ENCODE data around the gene ECI2.
"Not testable (repeated sequence)": the region's sequence is repeated elsewhere in the genome, so short reads cannot be mapped to it uniquely, and the experiment has no call there.

ECI2 gene

GRCh38 chr6:4113649-4114048, 21.7 kb downstream of the ECI2 start:
- no peaks in the 10 kb centered on the region for H3K9me3 ChIP-seq (ENCODE audit: control insufficient read depth, low read length)
- peaks cover 6% of the 10 kb centered on the region for H3K36me3 ChIP-seq (ENCODE audit: control insufficient read depth, insufficient read depth, low read length)
- no peak overlapping the region for H3K4me3 ChIP-seq (ENCODE audit: low read length)
- no peak overlapping the region for H3K9ac ChIP-seq (ENCODE audit: low read length)
- peaks cover 12% of the 10 kb centered on the region for H3K4me1 ChIP-seq (ENCODE audit: control insufficient read depth, insufficient read depth, low read length)
- no peaks in the 10 kb centered on the region for H3K27me3 ChIP-seq (ENCODE audit: control insufficient read depth, insufficient read depth, low read length)

DNA sequence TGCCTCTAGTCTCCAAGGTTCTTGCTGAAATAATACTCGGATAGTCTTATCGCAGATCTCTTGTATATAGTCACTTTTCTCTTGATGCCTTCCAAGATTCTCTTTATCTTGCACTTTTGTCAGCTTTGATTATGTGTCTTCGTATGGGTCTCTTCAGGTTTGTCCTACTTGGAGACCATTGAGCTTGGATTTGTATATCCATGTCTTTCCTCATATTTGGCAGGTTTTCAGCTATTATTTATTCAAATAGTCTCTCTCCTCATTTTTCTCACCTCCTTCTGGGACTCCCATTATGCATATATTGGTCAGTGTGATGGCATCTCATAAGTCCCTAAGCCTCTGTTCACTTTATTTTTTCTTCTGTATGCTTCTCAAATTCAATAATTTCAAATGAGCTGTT, 23.0 kb downstream of the ECI2 start:
- no peak overlapping the region for H3K4me3 ChIP-seq (ENCODE audit: low read length)
- H3K36me3 ChIP-seq (ENCODE audit: control insufficient read depth, insufficient read depth, low read length): no peaks in the 10 kb centered on the region
- no peaks in the 10 kb centered on the region for H3K27me3 ChIP-seq (ENCODE audit: control insufficient read depth, insufficient read depth, low read length)
- H3K9me3 ChIP-seq (ENCODE audit: control insufficient read depth, low read length): no peaks in the 10 kb centered on the region
- peaks cover 12% of the 10 kb centered on the region for H3K4me1 ChIP-seq (ENCODE audit: control insufficient read depth, insufficient read depth, low read length)
- H3K9ac ChIP-seq (ENCODE audit: low read length): no peak overlapping the region

- not testable (repeated sequence) for H3K27me3 ChIP-seq (ENCODE audit: control insufficient read depth, insufficient read depth, low read length); H3K9ac ChIP-seq (ENCODE audit: low read length); H3K4me3 ChIP-seq (ENCODE audit: low read length); H3K36me3 ChIP-seq (ENCODE audit: control insufficient read depth, insufficient read depth, low read length); H3K9me3 ChIP-seq (ENCODE audit: control insufficient read depth, low read length)
- H3K4me1 ChIP-seq (ENCODE audit: control insufficient read depth, insufficient read depth, low read length): peaks cover 12% of the 10 kb centered on the region
These were observed 26.0 kb downstream of the ECI2 start for GRCh38 chr6:4109363-4109815.

GRCh38 chr6:4108561-4109093, 26.7 kb downstream of the ECI2 start:
- Histone ChIP-seq H3K4me3 (ENCODE audit: low read length) (no peak overlapping the region), H3K27me3 (ENCODE audit: control insufficient read depth, insufficient read depth, low read length) (no peaks in the 10 kb centered on the region), H3K36me3 (ENCODE audit: control insufficient read depth, insufficient read depth, low read length) (no peaks in the 10 kb centered on the region), H3K4me1 (ENCODE audit: control insufficient read depth, insufficient read depth, low read length) (peaks cover 12% of the 10 kb centered on the region), H3K9me3 (ENCODE audit: control insufficient read depth, low read length) (no peaks in the 10 kb centered on the region), H3K9ac (ENCODE audit: low read length) (no peak overlapping the region)

GRCh38 chr6:4107873-4108272, 27.5 kb downstream of the ECI2 start:
- Histone ChIP-seq H3K4me1 (ENCODE audit: control insufficient read depth, insufficient read depth, low read length) (peaks cover 12% of the 10 kb centered on the region), H3K9ac (ENCODE audit: low read length) (no peak overlapping the region), H3K9me3 (ENCODE audit: control insufficient read depth, low read length) (no peaks in the 10 kb centered on the region), H3K36me3 (ENCODE audit: control insufficient read depth, insufficient read depth, low read length) (no peaks in the 10 kb centered on the region), H3K4me3 (ENCODE audit: low read length) (no peak overlapping the region), H3K27me3 (ENCODE audit: control insufficient read depth, insufficient read depth, low read length) (no peaks in the 10 kb centered on the region)

GRCh38 chr6:4105980-4106536, 29.3 kb downstream of the ECI2 start:
- no peak overlapping the region for H3K4me3 ChIP-seq (ENCODE audit: low read length)
- H3K36me3 ChIP-seq (ENCODE audit: control insufficient read depth, insufficient read depth, low read length): no peaks in the 10 kb centered on the region
- no peak overlapping the region for H3K9ac ChIP-seq (ENCODE audit: low read length)
- H3K27me3 ChIP-seq (ENCODE audit: control insufficient read depth, insufficient read depth, low read length): no peaks in the 10 kb centered on the region
- H3K4me1 ChIP-seq (ENCODE audit: control insufficient read depth, insufficient read depth, low read length): peaks cover 12% of the 10 kb centered on the region
- H3K9me3 ChIP-seq (ENCODE audit: control insufficient read depth, low read length): no peaks in the 10 kb centered on the region

- H3K9me3 ChIP-seq (ENCODE audit: control insufficient read depth, low read length): no peaks in the 10 kb centered on the region
- no peaks in the 10 kb centered on the region for H3K4me1 ChIP-seq (ENCODE audit: control insufficient read depth, insufficient read depth, low read length)
- H3K36me3 ChIP-seq (ENCODE audit: control insufficient read depth, insufficient read depth, low read length): no peaks in the 10 kb centered on the region
- H3K9ac ChIP-seq (ENCODE audit: low read length): no peak overlapping the region
- no peaks in the 10 kb centered on the region for H3K27me3 ChIP-seq (ENCODE audit: control insufficient read depth, insufficient read depth, low read length)
- no peak overlapping the region for H3K4me3 ChIP-seq (ENCODE audit: low read length)
These were observed 31.4 kb downstream of the ECI2 start for GRCh38 chr6:4103929-4104328.

GRCh38 chr6:4102687-4103244, 32.6 kb downstream of the ECI2 start:
- Histone ChIP-seq H3K4me3 (ENCODE audit: low read length) (no peak overlapping the region), H3K9ac (ENCODE audit: low read length) (no peak overlapping the region), H3K4me1 (ENCODE audit: control insufficient read depth, insufficient read depth, low read length) (no peaks in the 10 kb centered on the region), H3K9me3 (ENCODE audit: control insufficient read depth, low read length) (no peaks in the 10 kb centered on the region), H3K27me3 (ENCODE audit: control insufficient read depth, insufficient read depth, low read length) (no peaks in the 10 kb centered on the region), H3K36me3 (ENCODE audit: control insufficient read depth, insufficient read depth, low read length) (no peaks in the 10 kb centered on the region)

DNA sequence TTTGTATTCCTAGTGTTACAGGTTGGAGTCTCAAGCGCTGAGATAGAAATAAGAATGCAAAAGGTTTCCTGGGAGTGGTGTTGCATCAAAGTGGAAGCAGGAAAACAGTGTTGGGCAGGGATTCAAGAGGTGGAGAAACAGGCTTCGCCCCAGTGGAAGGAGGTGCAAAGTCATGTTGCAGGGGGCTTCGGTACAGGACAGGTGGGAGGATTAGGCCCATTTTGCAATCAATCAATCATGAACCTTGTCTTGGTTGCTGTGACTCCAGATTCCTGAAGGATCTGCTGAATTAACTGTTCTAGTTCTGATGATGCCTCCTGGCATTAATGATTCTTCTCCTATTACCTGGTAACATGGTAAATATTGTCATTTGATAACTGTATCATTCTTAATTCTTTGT, 34.1 kb downstream of the ECI2 start:
- H3K4me3 ChIP-seq (ENCODE audit: low read length): no peak overlapping the region
- H3K36me3 ChIP-seq (ENCODE audit: control insufficient read depth, insufficient read depth, low read length): no peaks in the 10 kb centered on the region
- H3K4me1 ChIP-seq (ENCODE audit: control insufficient read depth, insufficient read depth, low read length): no peaks in the 10 kb centered on the region
- H3K9ac ChIP-seq (ENCODE audit: low read length): no peak overlapping the region
- H3K27me3 ChIP-seq (ENCODE audit: control insufficient read depth, insufficient read depth, low read length): no peaks in the 10 kb centered on the region
- no peaks in the 10 kb centered on the region for H3K9me3 ChIP-seq (ENCODE audit: control insufficient read depth, low read length)

GRCh38 chr6:4100655-4101054, 34.7 kb downstream of the ECI2 start:
- Histone ChIP-seq H3K9me3 (ENCODE audit: control insufficient read depth, low read length) (no peaks in the 10 kb centered on the region), H3K4me1 (ENCODE audit: control insufficient read depth, insufficient read depth, low read length) (no peaks in the 10 kb centered on the region), H3K4me3 (ENCODE audit: low read length) (no peak overlapping the region), H3K9ac (ENCODE audit: low read length) (no peak overlapping the region), H3K27me3 (ENCODE audit: control insufficient read depth, insufficient read depth, low read length) (no peaks in the 10 kb centered on the region), H3K36me3 (ENCODE audit: control insufficient read depth, insufficient read depth, low read length) (no peaks in the 10 kb centered on the region)

DNA sequence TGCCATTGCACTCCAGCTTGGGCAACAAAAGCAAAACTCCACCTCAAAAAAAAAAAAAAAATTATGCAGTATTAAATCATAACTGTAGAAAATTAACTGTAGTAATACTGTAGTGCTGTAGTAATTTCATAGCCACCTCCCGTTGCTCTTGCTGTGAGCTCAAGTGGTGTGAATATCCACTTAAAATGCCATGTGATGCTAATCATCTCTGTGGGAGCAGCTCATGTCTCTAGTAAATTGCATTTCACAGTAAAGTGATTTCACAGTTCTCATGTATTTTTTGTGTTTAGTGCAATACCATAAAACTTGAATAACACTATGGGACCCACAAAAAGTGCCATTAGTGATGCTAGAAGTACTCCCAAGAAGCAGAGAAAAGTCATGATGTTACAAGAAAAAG, 42.1 kb downstream of the ECI2 start:
- Histone ChIP-seq H3K4me1 (ENCODE audit: control insufficient read depth, insufficient read depth, low read length) (peaks cover 10% of the 10 kb centered on the region), H3K9ac (ENCODE audit: low read length) (no peak overlapping the region), H3K9me3 (ENCODE audit: control insufficient read depth, low read length) (no peaks in the 10 kb centered on the region), H3K36me3 (ENCODE audit: control insufficient read depth, insufficient read depth, low read length) (no peaks in the 10 kb centered on the region), H3K27me3 (ENCODE audit: control insufficient read depth, insufficient read depth, low read length) (no peaks in the 10 kb centered on the region), H3K4me3 (ENCODE audit: low read length) (no peak overlapping the region)

GRCh38 chr6:4091941-4092340, 43.4 kb downstream of the ECI2 start:
- Histone ChIP-seq H3K9me3 (ENCODE audit: control insufficient read depth, low read length) (no peaks in the 10 kb centered on the region), H3K36me3 (ENCODE audit: control insufficient read depth, insufficient read depth, low read length) (no peaks in the 10 kb centered on the region), H3K27me3 (ENCODE audit: control insufficient read depth, insufficient read depth, low read length) (no peaks in the 10 kb centered on the region), H3K9ac (ENCODE audit: low read length) (no peak overlapping the region), H3K4me1 (ENCODE audit: control insufficient read depth, insufficient read depth, low read length) (peaks cover 17% of the 10 kb centered on the region), H3K4me3 (ENCODE audit: low read length) (no peak overlapping the region)

DNA sequence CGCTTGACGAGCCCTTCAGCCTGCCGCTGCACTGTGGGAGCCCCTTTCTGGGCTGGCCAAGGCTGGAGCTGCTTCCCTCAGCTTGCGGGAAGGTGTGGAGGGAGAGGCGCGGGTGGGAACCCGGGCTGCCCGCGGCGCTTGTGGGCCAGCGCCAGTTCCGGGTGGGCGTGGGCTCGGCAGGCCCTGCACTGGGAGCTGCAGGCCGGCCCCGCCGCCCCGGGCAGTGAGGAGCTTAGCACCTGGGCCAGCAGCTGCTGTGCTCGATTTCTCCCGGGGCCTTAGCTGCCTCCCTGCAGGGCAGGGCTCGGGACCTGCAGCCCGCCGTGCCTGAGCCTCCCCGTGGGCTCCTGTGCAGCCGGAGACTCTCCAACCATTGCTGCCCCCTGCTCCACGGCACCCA, 45.3 kb downstream of the ECI2 start:
- not testable (repeated sequence) for H3K9ac ChIP-seq (ENCODE audit: low read length); H3K36me3 ChIP-seq (ENCODE audit: control insufficient read depth, insufficient read depth, low read length); H3K9me3 ChIP-seq (ENCODE audit: control insufficient read depth, low read length); H3K4me3 ChIP-seq (ENCODE audit: low read length); H3K27me3 ChIP-seq (ENCODE audit: control insufficient read depth, insufficient read depth, low read length)
- H3K4me1 ChIP-seq (ENCODE audit: control insufficient read depth, insufficient read depth, low read length): peaks cover 23% of the 10 kb centered on the region

Measured in mucosa of stomach (tissue), 1 donor.